ENCODE measurements around the gene RAB31. TPM values are rescaled to one million over a fixed set of nuclear protein-coding genes. Genes with fewer than 3 reads are reported as not detected.

RAB31 gene
- total RNA-seq, 4 donors from 2014 or later, result 108 to 181 (median 136) TPM

- no peak overlapping the region for H3K27ac ChIP-seq
- H3K4me1 ChIP-seq, result peaks cover 0 to 28% (median 0%) of the 10 kb centered on the region in 3 donors
- WGBS, 2 donors (ENCODE audit: low coverage in 1 of 2), result 80 to 94% methylated on average over 1 to 2 of the region's 3 CpGs
- no peak overlapping the region for H3K4me3 ChIP-seq
- no peak for ATAC-seq
- peaks cover 0 to 21% of the 10 kb centered on the region in 2 donors for H3K36me3 ChIP-seq
- TF ChIP-seq, protein P1, sequence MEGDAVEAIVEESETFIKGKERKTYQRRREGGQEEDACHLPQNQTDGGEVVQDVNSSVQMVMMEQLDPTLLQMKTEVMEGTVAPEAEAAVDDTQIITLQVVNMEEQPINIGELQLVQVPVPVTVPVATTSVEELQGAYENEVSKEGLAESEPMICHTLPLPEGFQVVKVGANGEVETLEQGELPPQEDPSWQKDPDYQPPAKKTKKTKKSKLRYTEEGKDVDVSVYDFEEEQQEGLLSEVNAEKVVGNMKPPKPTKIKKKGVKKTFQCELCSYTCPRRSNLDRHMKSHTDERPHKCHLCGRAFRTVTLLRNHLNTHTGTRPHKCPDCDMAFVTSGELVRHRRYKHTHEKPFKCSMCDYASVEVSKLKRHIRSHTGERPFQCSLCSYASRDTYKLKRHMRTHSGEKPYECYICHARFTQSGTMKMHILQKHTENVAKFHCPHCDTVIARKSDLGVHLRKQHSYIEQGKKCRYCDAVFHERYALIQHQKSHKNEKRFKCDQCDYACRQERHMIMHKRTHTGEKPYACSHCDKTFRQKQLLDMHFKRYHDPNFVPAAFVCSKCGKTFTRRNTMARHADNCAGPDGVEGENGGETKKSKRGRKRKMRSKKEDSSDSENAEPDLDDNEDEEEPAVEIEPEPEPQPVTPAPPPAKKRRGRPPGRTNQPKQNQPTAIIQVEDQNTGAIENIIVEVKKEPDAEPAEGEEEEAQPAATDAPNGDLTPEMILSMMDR (IDR thresholded peaks at IDR 0.05), result no peak
- TF ChIP-seq POLR2AphosphoS5 (IDR thresholded peaks at IDR 0.05) (no peak), POLR2A (IDR thresholded peaks at IDR 0.05) (no peak), EP300 (IDR thresholded peaks at IDR 0.05) (no peak)
- no peaks in the 10 kb centered on the region for H3K9me3 ChIP-seq
- no peaks in the 10 kb centered on the region for H3K27me3 ChIP-seq
Measured at GRCh38 chr18:9722691-9723090, 14.6 kb downstream of the RAB31 start.

DNA sequence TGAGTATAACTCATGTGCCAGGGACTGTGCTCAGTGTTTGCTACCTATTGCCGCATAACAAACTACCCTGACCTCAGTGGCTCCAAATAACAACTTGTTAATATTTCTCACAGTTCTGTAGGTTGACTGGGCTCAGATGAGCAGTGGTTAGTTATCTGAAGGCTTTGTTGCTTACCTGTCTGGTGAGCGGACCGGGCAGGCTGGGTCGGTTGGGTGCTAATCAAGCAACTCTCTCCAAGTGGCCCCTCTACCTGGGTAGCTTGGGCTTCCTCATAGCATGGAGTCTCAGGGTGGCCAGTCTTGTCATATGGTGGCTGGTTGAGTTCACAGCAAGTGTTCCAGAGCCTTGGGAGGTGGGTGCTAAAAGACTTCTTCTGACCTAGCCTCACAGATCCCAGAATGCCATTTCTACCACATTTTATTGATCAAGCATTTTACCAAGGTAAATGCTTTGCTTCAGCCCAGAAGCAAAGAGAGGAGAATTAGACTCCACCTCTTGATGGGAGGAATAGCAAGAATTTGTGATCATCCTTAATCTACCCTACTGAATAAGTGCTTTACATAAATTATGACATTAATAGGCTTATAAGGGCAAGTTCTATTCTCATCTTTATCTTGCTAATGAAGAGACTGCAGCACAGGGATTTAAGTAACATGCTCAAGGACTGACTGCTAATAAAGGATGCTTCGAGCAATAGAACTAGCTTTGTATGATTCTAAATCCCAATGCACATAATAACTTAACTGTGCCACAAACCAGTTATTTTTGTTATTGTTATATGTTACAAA lies 16.9 kb downstream of the RAB31 start:
- Histone ChIP-seq H3K4me3 (no peak overlapping the region), H3K36me3 (peaks cover 0 to 21% of the 10 kb centered on the region in 2 donors), H3K9me3 (no peaks in the 10 kb centered on the region), H3K27me3 (no peaks in the 10 kb centered on the region), H3K4me1 (peaks cover 0 to 11% (median 0%) of the 10 kb centered on the region in 3 donors), H3K27ac (no peak overlapping the region)
- ATAC-seq, result no peak
- TF ChIP-seq EP300 (IDR thresholded peaks at IDR 0.05), result no peak
- TF ChIP-seq POLR2AphosphoS5 (IDR thresholded peaks at IDR 0.05), result no peak
- TF ChIP-seq POLR2A (IDR thresholded peaks at IDR 0.05), result no peak
- TF ChIP-seq, protein P1 (IDR thresholded peaks at IDR 0.05), result no peak
- 100% methylated on average over 1 to 2 of the region's 5 CpGs for WGBS, 2 donors (ENCODE audit: low coverage in 1 of 2)

GRCh38 chr18:9726175-9726574 lies 18.1 kb downstream of the RAB31 start:
- TF ChIP-seq, protein P1 (IDR thresholded peaks at IDR 0.05), result no peak
- TF ChIP-seq POLR2AphosphoS5 (IDR thresholded peaks at IDR 0.05), result no peak
- TF ChIP-seq EP300 (IDR thresholded peaks at IDR 0.05), result no peak
- no peak for TF ChIP-seq POLR2A (IDR thresholded peaks at IDR 0.05)
- Histone ChIP-seq H3K27ac (no peak overlapping the region), H3K4me1 (peaks cover 0 to 12% (median 0%) of the 10 kb centered on the region in 3 donors), H3K4me3 (no peak overlapping the region), H3K27me3 (no peaks in the 10 kb centered on the region), H3K36me3 (peaks cover 0 to 21% of the 10 kb centered on the region in 2 donors), H3K9me3 (no peaks in the 10 kb centered on the region)
- 74 to 88% methylated on average over 5 of the region's 5 CpGs for WGBS, 2 donors (ENCODE audit: low coverage in 1 of 2)
- no peak for ATAC-seq

DNA sequence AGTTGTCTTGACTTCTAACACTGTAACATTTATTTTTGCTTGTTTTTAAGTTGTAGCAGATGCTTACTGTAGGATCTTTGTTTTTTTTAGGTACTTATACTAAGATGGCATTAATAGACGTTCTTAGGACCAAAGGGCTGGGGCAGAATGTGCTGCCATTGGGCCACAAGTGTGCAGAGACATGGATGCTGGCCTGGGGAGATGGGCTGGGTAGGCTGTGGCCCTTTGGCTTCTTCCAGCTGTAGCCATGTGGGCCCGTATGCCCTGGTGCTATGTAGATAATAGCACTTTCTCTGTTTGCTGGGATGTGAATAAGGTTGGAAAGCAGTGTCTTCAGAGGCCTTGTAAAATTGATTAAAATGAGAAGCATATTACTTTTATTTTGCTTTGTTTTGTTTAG lies 18.8 kb downstream of the RAB31 start:
- Histone ChIP-seq H3K36me3 (peaks cover 0 to 24% of the 10 kb centered on the region in 2 donors), H3K4me3 (no peak overlapping the region), H3K9me3 (no peaks in the 10 kb centered on the region), H3K4me1 (peaks cover 0 to 12% (median 0%) of the 10 kb centered on the region in 3 donors), H3K27ac (no peak overlapping the region), H3K27me3 (no peaks in the 10 kb centered on the region)
- TF ChIP-seq, protein P1 (IDR thresholded peaks at IDR 0.05), result no peak
- TF ChIP-seq POLR2A (IDR thresholded peaks at IDR 0.05) (no peak), EP300 (IDR thresholded peaks at IDR 0.05) (no peak), POLR2AphosphoS5 (IDR thresholded peaks at IDR 0.05) (no peak)
- 67 to 75% methylated on average over 2 of the region's 2 CpGs for WGBS, 2 donors (ENCODE audit: low coverage in 1 of 2)
- ATAC-seq, result no peak

GRCh38 chr18:9730786-9731185 lies 22.7 kb downstream of the RAB31 start:
- no peak overlapping the region for H3K4me3 ChIP-seq
- H3K9me3 ChIP-seq, result no peaks in the 10 kb centered on the region
- peaks cover 0 to 11% (median 0%) of the 10 kb centered on the region in 3 donors for H3K4me1 ChIP-seq
- TF ChIP-seq, protein P1 (IDR thresholded peaks at IDR 0.05), result no peak
- TF ChIP-seq EP300 (IDR thresholded peaks at IDR 0.05), result no peak
- no peak for TF ChIP-seq POLR2AphosphoS5 (IDR thresholded peaks at IDR 0.05)
- TF ChIP-seq POLR2A (IDR thresholded peaks at IDR 0.05), result no peak
- H3K27me3 ChIP-seq, result no peaks in the 10 kb centered on the region
- H3K27ac ChIP-seq, result no peak overlapping the region
- no peak for ATAC-seq
- H3K36me3 ChIP-seq, result peaks cover 0 to 26% of the 10 kb centered on the region in 2 donors
- 84 to 95% methylated on average over 3 to 4 of the region's 4 CpGs for WGBS, 2 donors (ENCODE audit: low coverage in 1 of 2)
